Gastrocnemius medialis (tissue), 4 donors: Measurements from ENCODE around the gene TLE2.

Experiments
- POLR2A ChIP-seq, 2 donors: fragments of 450-650 bp; IDR thresholded peaks; one replicate each; pipeline ENCODE4 v1.6.1; 2017; ENCODE audit warnings: antibody characterized with exemption in 2 of 2, mild to moderate bottlenecking in 2 of 2, moderate library complexity in 2 of 2
- TF ChIP-seq, protein P1 (sequence below), 5 experiments: fragments of 450-650 bp in 3 of 5; fragments of 200-600 bp in 2 of 5; sonication (generic) in 2 of 5; IDR thresholded peaks in 4 of 5; conservative IDR thresholded peaks in 1 of 5; 1 replicate in 4 of 5; 2 replicates in 1 of 5; pipeline ENCODE4 v1.5.1; 2016 to 2019; ENCODE audit warnings: antibody characterized with exemption in 5 of 5, mild to moderate bottlenecking in 3 of 5, moderate library complexity in 3 of 5

DNA sequence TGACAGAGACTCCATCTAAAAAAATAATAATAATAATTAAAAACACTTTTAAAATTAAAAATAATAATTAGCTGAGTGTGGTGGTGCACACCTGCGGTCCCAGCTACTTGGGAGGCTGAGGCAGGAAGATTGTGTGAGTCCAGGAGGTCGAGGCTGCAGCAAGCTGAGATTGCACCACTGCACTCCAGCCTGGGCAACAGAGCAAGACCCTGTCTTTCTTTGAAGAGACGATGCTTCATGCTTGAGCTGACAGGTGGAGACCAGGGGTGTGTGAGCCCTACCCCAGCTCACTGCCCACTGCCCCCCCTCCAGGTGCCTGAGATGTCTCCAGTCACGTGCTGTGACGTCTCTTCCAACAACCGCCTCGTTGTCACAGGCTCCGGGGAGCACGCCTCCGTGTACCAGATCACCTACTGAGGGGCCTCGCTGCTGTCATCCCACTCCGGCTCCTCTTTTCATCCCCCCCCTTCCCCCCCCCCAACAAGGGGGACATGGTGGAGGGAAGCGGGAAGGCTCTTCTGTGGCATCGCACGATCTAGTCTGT lies 34.4 kb downstream of the TLE2 start:
- TF ChIP-seq, protein P1, sequence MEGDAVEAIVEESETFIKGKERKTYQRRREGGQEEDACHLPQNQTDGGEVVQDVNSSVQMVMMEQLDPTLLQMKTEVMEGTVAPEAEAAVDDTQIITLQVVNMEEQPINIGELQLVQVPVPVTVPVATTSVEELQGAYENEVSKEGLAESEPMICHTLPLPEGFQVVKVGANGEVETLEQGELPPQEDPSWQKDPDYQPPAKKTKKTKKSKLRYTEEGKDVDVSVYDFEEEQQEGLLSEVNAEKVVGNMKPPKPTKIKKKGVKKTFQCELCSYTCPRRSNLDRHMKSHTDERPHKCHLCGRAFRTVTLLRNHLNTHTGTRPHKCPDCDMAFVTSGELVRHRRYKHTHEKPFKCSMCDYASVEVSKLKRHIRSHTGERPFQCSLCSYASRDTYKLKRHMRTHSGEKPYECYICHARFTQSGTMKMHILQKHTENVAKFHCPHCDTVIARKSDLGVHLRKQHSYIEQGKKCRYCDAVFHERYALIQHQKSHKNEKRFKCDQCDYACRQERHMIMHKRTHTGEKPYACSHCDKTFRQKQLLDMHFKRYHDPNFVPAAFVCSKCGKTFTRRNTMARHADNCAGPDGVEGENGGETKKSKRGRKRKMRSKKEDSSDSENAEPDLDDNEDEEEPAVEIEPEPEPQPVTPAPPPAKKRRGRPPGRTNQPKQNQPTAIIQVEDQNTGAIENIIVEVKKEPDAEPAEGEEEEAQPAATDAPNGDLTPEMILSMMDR (IDR thresholded peaks at IDR 0.05 in 4 of 5, conservative IDR thresholded peaks at IDR 0.05 in 1 of 5), result no peak
- TF ChIP-seq POLR2A (IDR thresholded peaks at IDR 0.05), result no peak
